HEK293 (cell line): ENCODE measurements around the gene ITPR3.

Experiments
- REST ChIP-seq: fragments of 450-650 bp; formaldehyde crosslinking; IDR thresholded peaks from 2 replicates; pipeline ENCODE4 v1.5.1; 2016; ENCODE audit warnings: missing biosample characterization, missing genetic modification characterization
- ZBTB21 ChIP-seq: fragments of 450-650 bp; formaldehyde crosslinking; IDR thresholded peaks from 2 replicates; pipeline ENCODE4 v1.5.1; 2017; ENCODE audit warnings: missing biosample characterization, missing genetic modification characterization
- ZFP3 ChIP-seq: fragments of 450-650 bp; formaldehyde crosslinking; IDR thresholded peaks from 2 replicates; pipeline ENCODE4 v1.5.1; 2016; ENCODE audit warnings: low read depth, missing biosample characterization, missing genetic modification characterization
- ZSCAN18 ChIP-seq: fragments of 450-650 bp; formaldehyde crosslinking; IDR thresholded peaks from 2 replicates; pipeline ENCODE4 v1.5.1; 2016; ENCODE audit warnings: missing biosample characterization, missing genetic modification characterization
- ZXDB ChIP-seq: fragments of 450-650 bp; formaldehyde crosslinking; IDR thresholded peaks from 2 replicates; pipeline ENCODE4 v1.5.1; 2016; ENCODE audit warnings: missing biosample characterization, missing genetic modification characterization
- TF ChIP-seq, protein P1 (sequence below): fragments of 450-650 bp; formaldehyde crosslinking; IDR thresholded peaks from 2 replicates; pipeline ENCODE4 v1.5.1; 2016; ENCODE audit warnings: missing biosample characterization, missing genetic modification characterization

GRCh38 chr6:33725891-33726673 lies 105.0 kb downstream of the ITPR3 start:
- no peak for TF ChIP-seq ZSCAN18 (tag by site-specific recombination)
- no peak for TF ChIP-seq ZXDB (tag by site-specific recombination)
- TF ChIP-seq, protein P1, sequence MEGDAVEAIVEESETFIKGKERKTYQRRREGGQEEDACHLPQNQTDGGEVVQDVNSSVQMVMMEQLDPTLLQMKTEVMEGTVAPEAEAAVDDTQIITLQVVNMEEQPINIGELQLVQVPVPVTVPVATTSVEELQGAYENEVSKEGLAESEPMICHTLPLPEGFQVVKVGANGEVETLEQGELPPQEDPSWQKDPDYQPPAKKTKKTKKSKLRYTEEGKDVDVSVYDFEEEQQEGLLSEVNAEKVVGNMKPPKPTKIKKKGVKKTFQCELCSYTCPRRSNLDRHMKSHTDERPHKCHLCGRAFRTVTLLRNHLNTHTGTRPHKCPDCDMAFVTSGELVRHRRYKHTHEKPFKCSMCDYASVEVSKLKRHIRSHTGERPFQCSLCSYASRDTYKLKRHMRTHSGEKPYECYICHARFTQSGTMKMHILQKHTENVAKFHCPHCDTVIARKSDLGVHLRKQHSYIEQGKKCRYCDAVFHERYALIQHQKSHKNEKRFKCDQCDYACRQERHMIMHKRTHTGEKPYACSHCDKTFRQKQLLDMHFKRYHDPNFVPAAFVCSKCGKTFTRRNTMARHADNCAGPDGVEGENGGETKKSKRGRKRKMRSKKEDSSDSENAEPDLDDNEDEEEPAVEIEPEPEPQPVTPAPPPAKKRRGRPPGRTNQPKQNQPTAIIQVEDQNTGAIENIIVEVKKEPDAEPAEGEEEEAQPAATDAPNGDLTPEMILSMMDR: no peak
- no peak for TF ChIP-seq ZBTB21 (tag by site-specific recombination)
- TF ChIP-seq ZFP3 (tag by site-specific recombination): no peak
- no peak for TF ChIP-seq REST (tag by site-specific recombination)
